Activated naive CD8-positive, alpha-beta T cell treated with anti-CD3 and anti-CD28 coated beads, Interleukin-2, amount 50 U/mL, for 24 hours (primary cell): ENCODE data around the gene FBXO34.

Source experiments
- ATAC-seq: fragments of 150-1000 bp; cut with Tn5 transposase; one replicate; pipeline ENCODE4 v1.10.0; 2021
- DNase-seq: peaks from one replicate; pipeline ENCODE4 v3.0.0; 2021
- H3K27ac Mint-ChIP-seq: one replicate; pipeline ENCODE4 v1.8.0; 2021; ENCODE audit warnings: mild to moderate bottlenecking, mixed read lengths
- H3K27me3 Mint-ChIP-seq: one replicate; pipeline ENCODE4 v1.8.0; 2021; ENCODE audit warnings: mixed read lengths
- H3K36me3 Mint-ChIP-seq: one replicate; pipeline ENCODE4 v1.8.0; 2021; ENCODE audit warnings: low read depth, mixed read lengths
- H3K4me1 Mint-ChIP-seq: one replicate; pipeline ENCODE4 v1.8.0; 2021; ENCODE audit warnings: mixed read lengths
- H3K4me3 Mint-ChIP-seq: one replicate; pipeline ENCODE4 v1.8.0; 2021; ENCODE audit warnings: mild to moderate bottlenecking, moderate library complexity, mixed read lengths
- H3K9me3 Mint-ChIP-seq: one replicate; pipeline ENCODE4 v1.8.0; 2021; ENCODE audit warnings: mixed read lengths

The FBXO34 gene

GRCh38 chr14:55383541-55384140 lies 112.4 kb downstream of the FBXO34 start:
- Mint-ChIP-seq H3K9me3 (no peaks in the 10 kb centered on the region), H3K36me3 (peaks cover 48% of the 10 kb centered on the region), H3K4me1 (peaks cover 51% of the 10 kb centered on the region), H3K27me3 (no peaks in the 10 kb centered on the region), H3K27ac (peak overlapping the region; percentile 50), H3K4me3 (no peak overlapping the region)
- no peak for DNase-seq
- ATAC-seq: no peak

GRCh38 chr14:55384536-55384935 lies 113.3 kb downstream of the FBXO34 start:
- Mint-ChIP-seq H3K4me3 (no peak overlapping the region), H3K27ac (peak overlapping the region; percentile 45), H3K27me3 (no peaks in the 10 kb centered on the region), H3K4me1 (peaks cover 60% of the 10 kb centered on the region), H3K9me3 (no peaks in the 10 kb centered on the region), H3K36me3 (peaks cover 48% of the 10 kb centered on the region)
- ATAC-seq (no peak), DNase-seq (no peak)

GRCh38 chr14:55386037-55386808 lies 115.0 kb downstream of the FBXO34 start:
- H3K4me1 Mint-ChIP-seq: peaks cover 59% of the 10 kb centered on the region
- DNase-seq (no peak), ATAC-seq (peak; percentile 69)
- peak overlapping the region; percentile 60 for H3K4me3 Mint-ChIP-seq
- no peaks in the 10 kb centered on the region for H3K27me3 Mint-ChIP-seq
- H3K36me3 Mint-ChIP-seq: peaks cover 44% of the 10 kb centered on the region
- H3K9me3 Mint-ChIP-seq: no peaks in the 10 kb centered on the region
- H3K27ac Mint-ChIP-seq: peak overlapping the region; percentile 94

GRCh38 chr14:55387121-55387520 lies 115.9 kb downstream of the FBXO34 start:
- Mint-ChIP-seq H3K36me3 (peaks cover 44% of the 10 kb centered on the region), H3K9me3 (no peaks in the 10 kb centered on the region), H3K27me3 (no peaks in the 10 kb centered on the region), H3K4me3 (peak overlapping the region; percentile 18), H3K4me1 (peaks cover 51% of the 10 kb centered on the region), H3K27ac (peak overlapping the region; percentile 94)
- ATAC-seq: no peak
- DNase-seq: no peak

GRCh38 chr14:55388160-55388559 lies 116.9 kb downstream of the FBXO34 start:
- DNase-seq: no peak
- H3K4me1 Mint-ChIP-seq: peaks cover 48% of the 10 kb centered on the region
- peak overlapping the region; percentile 94 for H3K27ac Mint-ChIP-seq
- peaks cover 44% of the 10 kb centered on the region for H3K36me3 Mint-ChIP-seq
- peak; percentile 71 for ATAC-seq
- H3K27me3 Mint-ChIP-seq: no peaks in the 10 kb centered on the region
- no peaks in the 10 kb centered on the region for H3K9me3 Mint-ChIP-seq
- H3K4me3 Mint-ChIP-seq: no peak overlapping the region

- H3K9me3 Mint-ChIP-seq: no peaks in the 10 kb centered on the region
- DNase-seq (no peak), ATAC-seq (no peak)
- no peaks in the 10 kb centered on the region for H3K27me3 Mint-ChIP-seq
- H3K4me3 Mint-ChIP-seq: no peak overlapping the region
- peaks cover 44% of the 10 kb centered on the region for H3K4me1 Mint-ChIP-seq
- peak overlapping the region; percentile 47 for H3K27ac Mint-ChIP-seq
- peaks cover 37% of the 10 kb centered on the region for H3K36me3 Mint-ChIP-seq
Observed at GRCh38 chr14:55389330-55389729, 118.1 kb downstream of the FBXO34 start.

GRCh38 chr14:55398679-55399078 lies 127.5 kb downstream of the FBXO34 start:
- ATAC-seq: peak; percentile 43
- H3K9me3 Mint-ChIP-seq: no peaks in the 10 kb centered on the region
- no peak for DNase-seq
- H3K27me3 Mint-ChIP-seq: no peaks in the 10 kb centered on the region
- H3K27ac Mint-ChIP-seq: peak overlapping the region; percentile 43
- peaks cover 7% of the 10 kb centered on the region for H3K36me3 Mint-ChIP-seq
- no peak overlapping the region for H3K4me3 Mint-ChIP-seq
- H3K4me1 Mint-ChIP-seq: peaks cover 30% of the 10 kb centered on the region

GRCh38 chr14:55399183-55399582 lies 128.0 kb downstream of the FBXO34 start:
- H3K4me3 Mint-ChIP-seq: no peak overlapping the region
- H3K27ac Mint-ChIP-seq: peak overlapping the region; percentile 3
- no peak for DNase-seq
- no peaks in the 10 kb centered on the region for H3K9me3 Mint-ChIP-seq
- H3K27me3 Mint-ChIP-seq: no peaks in the 10 kb centered on the region
- peaks cover 34% of the 10 kb centered on the region for H3K4me1 Mint-ChIP-seq
- ATAC-seq: no peak
- H3K36me3 Mint-ChIP-seq: peaks cover 7% of the 10 kb centered on the region

GRCh38 chr14:55399852-55400251 lies 128.6 kb downstream of the FBXO34 start:
- DNase-seq (peak; percentile 14), ATAC-seq (peak; percentile 80)
- Mint-ChIP-seq H3K36me3 (peaks cover 6% of the 10 kb centered on the region), H3K9me3 (no peaks in the 10 kb centered on the region), H3K4me1 (peaks cover 40% of the 10 kb centered on the region), H3K27me3 (no peaks in the 10 kb centered on the region), H3K27ac (no peak overlapping the region), H3K4me3 (no peak overlapping the region)

GRCh38 chr14:55401751-55402150 lies 130.5 kb downstream of the FBXO34 start:
- ATAC-seq: no peak
- Mint-ChIP-seq H3K36me3 (no peaks in the 10 kb centered on the region), H3K27me3 (no peaks in the 10 kb centered on the region), H3K27ac (no peak overlapping the region), H3K9me3 (no peaks in the 10 kb centered on the region), H3K4me3 (no peak overlapping the region), H3K4me1 (peaks cover 42% of the 10 kb centered on the region)
- DNase-seq: no peak
